HK-2 (cell line): ENCODE results near the gene UST.
"Not testable (repeated sequence)": the region's sequence is repeated elsewhere in the genome, so short reads cannot be mapped to it uniquely, and the experiment has no call there.

ENCODE experiments used
- DNase-seq: peaks from one replicate; pipeline ENCODE4 v3.0.0-alpha.2; 2018; ENCODE audit not compliant: unreplicated experiment

Gene UST

GRCh38 chr6:149006236-149006635 lies 259.4 kb downstream of the UST start:
- not testable (repeated sequence) for DNase-seq

GRCh38 chr6:149006671-149007070 lies 259.8 kb downstream of the UST start:
- DNase-seq = no peak

- no peak for DNase-seq
Observed at GRCh38 chr6:149007846-149008245, 261.0 kb downstream of the UST start.

DNA sequence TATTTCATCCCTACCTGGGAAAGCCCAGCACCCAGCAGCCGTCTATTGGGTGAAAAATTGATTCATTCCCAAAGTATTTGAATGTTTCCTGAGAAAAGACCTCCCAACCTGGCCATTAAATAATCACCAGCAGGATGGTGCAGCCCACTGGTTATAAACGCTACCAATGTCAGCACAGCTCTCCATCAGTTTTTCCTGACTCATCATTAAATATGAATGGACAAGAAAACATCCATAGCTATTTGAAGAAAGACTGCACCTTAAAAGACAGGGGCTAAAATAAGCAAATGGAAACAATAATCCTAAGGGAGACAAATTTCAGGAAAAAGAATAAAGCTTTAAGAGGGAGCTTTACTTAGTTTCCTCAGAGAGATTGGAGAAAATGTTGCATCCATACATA lies 261.9 kb downstream of the UST start:
- no peak for DNase-seq

- DNase-seq = peak; percentile 54
Observed at GRCh38 chr6:149012040-149012545, 265.3 kb downstream of the UST start.

DNA sequence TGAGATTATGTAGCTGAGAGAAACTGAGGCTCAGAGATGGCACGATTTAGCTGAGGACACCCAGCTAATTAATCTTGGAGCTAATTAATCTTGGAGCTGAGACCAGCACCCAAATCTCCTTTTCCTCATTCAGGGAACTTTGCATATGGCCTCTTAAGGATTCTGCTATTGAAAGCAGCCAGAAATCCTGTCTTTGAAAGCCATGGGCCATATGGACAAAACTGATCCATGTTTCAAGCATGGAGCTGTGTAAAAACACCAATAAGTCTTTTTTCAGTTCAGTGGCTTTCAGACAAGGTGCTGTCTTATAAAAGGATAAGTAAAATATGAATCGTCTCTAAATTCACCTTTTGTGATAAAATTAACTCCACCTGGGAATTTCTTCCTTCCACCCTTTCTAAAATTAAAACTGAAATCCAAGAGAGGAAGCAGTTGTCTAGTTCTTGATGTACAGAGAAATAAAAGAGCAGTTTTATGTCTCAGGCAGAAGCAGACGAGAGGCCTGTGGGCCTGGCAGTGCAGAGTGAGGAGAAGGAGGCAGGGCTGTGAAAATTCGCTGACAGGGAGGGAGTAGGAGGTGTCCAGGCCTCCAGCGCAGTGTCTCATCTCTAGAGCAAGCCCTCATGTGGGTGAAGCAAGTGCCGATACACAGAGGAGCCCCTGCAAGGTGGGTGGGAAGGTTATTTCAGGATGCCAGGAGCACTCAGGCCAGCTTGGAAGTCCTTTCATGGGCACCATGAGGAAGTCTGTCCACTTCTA lies 266.9 kb downstream of the UST start:
- no peak for DNase-seq

- no peak for DNase-seq
Observed at GRCh38 chr6:149014631-149015534, 268.1 kb downstream of the UST start.

DNA sequence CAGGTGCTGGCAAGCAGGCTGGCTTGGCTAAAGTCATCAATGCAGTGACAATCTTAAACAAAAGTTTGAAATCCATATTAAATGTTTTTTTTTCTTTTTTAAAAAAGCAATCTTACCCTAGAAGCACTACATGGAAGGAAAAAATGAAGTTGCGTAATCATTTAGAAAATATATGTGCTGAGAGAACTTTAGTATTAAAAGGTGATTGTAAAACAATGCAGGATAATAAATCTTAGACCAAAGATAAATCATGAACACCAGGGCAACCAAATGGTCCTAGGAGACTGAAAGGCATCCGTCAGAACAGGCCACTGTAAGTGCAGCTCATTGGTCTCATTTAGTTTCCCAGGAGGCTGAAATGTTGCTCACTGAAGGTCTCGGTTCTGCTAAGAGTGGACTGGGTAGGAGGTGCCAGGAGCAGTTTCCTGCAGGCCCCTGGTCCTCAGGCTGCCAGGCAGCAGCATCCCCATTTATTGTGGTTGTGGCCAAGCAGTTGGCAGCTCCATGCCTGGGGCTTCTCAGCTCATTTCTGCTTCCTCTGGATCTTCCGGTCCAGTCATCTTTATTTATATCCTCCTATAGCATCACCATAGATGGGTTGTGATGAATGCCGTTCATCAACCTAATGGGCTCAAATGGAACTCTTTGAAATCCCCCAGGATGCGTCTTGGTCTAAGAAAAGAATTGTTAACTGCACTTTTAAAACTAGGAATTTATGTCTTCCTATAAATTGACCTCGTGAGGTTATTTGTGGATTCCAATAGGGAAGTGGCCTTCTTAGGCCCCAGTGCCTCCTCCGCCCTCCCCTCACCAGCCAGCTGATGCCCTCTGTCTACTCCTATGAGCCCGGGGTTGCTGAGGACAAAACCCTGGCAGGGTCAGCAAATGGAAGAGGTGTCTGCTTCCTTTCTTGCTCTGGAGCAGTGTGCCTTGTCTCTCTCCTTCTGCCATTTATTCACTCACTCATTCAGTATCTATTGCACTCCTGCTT lies 269.0 kb downstream of the UST start:
- DNase-seq = no peak

DNA sequence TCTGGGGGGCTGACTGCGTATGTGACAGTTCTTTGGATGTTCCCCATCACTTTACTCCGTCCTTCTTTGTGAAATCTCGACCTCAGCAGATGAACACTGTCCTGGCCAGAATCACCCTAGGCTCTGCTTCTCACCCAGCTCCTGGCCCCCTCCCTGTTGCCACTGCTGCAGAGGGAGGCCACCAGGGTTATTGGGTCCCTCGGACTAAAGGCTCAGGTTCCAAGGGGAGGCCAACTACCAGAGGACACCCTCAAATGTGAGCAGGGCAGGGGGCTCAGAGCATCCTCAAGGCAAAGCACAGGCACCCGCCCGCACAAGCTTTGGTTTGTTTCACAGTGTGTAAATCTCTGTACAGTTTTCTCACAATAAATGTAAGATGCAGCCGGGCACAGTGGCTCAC lies 269.9 kb downstream of the UST start:
- no peak for DNase-seq

- DNase-seq = no peak
Observed at GRCh38 chr6:149020319-149020718, 273.5 kb downstream of the UST start.

- DNase-seq = no peak
Observed at GRCh38 chr6:149024361-149024760, 277.5 kb downstream of the UST start.

- DNase-seq = no peak
Observed at GRCh38 chr6:149025061-149025460, 278.2 kb downstream of the UST start.

GRCh38 chr6:149026530-149026942 lies 279.7 kb downstream of the UST start:
- no peak for DNase-seq

DNA sequence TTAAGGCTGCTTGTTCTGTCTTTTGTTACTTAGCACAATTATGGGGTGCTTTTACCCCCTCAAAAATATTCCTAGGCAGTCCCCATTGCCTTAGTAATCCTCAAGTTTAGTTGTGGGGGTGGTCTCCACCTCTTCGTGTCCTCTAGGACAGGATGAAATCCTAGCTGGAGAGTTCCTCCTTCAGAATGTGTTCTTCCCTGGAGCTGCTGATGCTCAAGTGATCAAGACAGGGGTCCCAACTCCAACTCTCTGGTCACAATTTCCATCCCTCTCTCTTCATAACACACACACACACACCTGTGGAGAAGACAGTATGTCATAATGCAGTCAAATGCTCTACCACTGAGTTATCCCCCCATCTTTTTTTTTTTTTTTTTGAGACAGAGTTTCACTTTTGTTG lies 280.7 kb downstream of the UST start:
- DNase-seq = no peak

DNA sequence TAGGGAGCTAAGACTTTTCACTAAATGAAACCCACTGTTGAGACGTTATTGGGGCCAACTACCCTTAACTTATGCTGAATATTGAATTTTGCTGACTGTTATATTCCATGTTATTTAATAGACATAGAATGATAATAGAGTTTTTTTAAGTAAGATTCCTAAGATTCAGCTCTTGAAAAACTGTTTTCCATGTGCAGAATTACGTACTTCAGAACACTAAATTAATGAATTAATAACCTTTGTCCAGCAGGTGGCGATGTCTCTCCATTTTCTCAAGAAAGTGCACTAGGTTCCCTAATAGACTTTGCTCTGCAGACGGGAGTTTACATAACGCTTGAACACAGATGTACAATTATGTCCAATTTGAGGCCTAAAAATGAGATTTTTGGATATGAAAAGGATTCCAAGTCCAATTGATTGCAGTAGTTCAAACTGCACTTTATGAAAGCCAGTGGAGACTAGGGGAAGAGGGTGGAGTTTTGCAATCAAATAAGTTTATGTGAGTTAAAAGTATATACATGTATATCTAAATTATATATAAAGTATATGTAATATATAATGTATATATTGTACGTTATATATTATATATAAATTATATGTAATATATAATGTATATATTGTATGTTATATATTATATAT lies 282.1 kb downstream of the UST start:
- peak; percentile 42 for DNase-seq

GRCh38 chr6:149031201-149031858 lies 284.5 kb downstream of the UST start:
- no peak for DNase-seq

DNA sequence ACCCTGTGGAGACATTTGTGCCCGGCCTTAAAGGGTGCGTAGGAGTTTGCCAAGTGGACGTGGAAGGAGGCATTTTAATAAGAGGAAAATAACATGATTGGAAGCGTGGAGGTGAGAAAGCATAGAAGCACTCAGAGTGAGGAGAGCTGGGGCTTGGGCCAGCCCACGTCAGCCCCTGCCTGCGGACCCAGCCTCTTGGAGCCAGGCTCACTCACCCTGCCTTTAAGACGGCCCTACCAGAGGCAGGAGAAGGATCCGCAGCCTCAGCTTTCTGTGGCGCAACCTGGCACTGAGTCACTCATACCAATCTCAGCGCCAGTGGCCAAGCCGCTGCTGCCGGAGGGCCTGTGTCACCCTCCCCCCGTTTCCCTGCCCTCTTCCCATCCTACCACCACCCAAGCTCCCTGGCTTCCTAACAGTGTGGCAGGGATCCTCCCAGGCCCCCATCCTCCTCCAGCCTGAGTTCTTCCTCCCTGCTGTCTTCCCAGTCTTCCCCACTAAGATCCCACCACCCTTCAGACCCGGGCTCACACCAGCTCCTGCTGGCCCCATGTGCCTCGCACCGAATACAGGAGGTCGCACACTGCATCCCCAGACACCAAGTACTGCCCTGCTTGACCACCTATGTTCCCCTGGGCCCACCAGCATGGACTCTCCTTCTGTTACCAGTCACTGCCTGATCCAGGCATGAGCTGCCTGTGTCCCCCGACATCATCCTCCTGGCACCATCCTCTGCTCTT lies 285.2 kb downstream of the UST start:
- DNase-seq = peak; percentile 92

DNA sequence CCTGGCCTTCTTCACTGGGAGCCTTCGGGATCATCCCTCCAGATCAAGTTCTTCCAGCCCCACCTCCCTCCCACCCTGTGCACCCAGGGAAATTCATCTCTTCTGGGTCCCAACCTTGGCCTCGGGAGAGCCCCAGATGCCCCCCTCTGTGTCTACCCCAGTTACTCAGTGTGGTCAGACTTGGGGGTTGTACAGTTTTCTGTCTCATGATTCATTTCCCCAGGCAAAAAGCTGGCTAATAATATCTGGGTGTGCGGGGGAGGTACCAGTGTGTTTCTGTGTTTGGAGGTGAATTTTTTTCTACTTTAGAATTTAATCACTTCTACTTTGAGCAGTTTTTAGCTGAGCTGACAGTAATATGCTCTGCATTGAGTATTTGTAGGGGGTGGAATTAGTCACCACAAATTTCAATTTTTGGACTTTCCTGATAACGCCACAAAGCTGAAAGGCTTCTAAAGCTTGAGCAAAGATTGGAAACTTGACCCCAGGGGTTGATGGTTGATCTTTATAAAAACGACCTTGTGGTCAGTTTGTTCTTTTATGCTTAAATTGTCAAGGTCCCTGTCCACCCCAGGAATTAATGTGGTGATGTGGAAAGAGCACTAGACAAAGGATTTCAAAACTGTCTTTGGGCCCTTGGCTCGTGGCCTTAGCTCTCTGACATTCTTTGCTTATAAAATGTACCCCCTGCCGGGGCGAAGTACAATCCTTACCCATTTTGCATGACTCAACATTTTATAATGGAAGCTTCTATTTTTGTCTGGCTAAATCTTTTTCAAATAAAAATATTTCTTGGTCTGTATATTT lies 286.0 kb downstream of the UST start:
- peak; percentile 69 for DNase-seq

DNA sequence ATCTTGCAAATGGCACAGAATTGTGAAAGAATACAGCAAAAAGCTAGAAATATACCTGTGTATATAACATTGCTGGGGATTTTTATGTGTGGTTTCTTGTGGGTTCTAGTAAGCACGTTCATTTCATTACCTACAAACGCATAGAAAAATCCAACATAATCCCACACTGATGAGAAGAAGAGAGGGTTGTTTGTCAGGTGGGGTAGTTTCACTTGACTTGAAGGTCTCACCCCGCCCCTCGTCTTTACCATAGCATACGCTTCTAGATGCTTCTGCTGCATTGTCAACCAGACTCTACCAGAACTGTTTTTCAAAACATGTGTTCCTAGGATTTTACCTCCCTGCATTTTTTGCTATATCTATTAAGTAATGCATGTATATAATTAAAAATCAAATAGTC lies 286.6 kb downstream of the UST start:
- DNase-seq = no peak
